GM19395 (cell line): ENCODE measurements around the gene PGK2.
"Not testable (repeated sequence)": the region's sequence is repeated elsewhere in the genome, so short reads cannot be mapped to it uniquely, and the experiment has no call there.

Experiments
- ATAC-seq: cut with Tn5 transposase; IDR thresholded peaks from one replicate; pipeline ENCODE4 v1.9.1; 2021; ENCODE audit warnings: mild to moderate bottlenecking, moderate library complexity; ENCODE audit not compliant: unreplicated experiment

Gene PGK2

GRCh38 chr6:49787176-49787575, at the start of gene PGK2:
TSS of gene PGK2 (minus strand) at chr6:49787285. CDS start at chr6:49787187, 98 bp downstream.
- ATAC-seq = no peak

GRCh38 chr6:49835140-49835539, 48.1 kb upstream of the PGK2 start:
- no peak for ATAC-seq

GRCh38 chr6:49833386-49833785, 46.3 kb upstream of the PGK2 start:
- ATAC-seq = no peak

DNA sequence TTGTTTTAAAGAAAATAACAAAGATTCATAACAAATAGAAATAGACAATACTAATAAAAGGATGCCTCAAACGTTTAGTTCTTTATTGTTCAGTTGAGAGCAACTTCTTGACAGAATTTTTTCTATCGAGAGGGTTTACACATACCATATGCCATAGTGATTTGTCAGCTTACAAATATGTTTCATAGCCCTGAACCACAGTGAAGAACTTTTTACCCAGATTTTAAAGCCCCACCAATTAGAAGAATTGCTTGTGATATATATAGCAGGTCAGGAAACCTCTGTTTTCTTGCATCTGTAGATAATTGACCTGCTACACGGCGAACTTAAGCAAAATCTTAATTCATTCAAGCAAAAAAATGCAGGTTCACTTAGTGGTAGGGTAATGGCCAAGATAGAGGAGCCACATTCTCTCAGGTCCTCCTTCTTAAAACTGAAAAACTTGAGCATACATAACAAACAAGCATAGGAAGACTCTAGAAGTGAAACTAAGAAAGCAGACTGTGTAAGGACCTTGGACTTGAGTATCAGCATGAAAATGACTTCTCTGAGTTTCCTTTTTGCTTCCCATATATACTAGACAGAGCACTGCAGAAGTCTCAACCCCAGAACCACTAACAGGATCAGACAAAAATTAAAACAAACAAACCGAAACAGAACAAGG, 39.8 kb upstream of the PGK2 start:
- ATAC-seq = peak; percentile 98

GRCh38 chr6:49815166-49815565, 28.1 kb upstream of the PGK2 start:
- no peak for ATAC-seq

GRCh38 chr6:49813248-49813647, 26.2 kb upstream of the PGK2 start:
- ATAC-seq = no peak

GRCh38 chr6:49806145-49806544, 19.1 kb upstream of the PGK2 start:
- ATAC-seq = no peak

GRCh38 chr6:49805246-49805645, 18.2 kb upstream of the PGK2 start:
- no peak for ATAC-seq

- ATAC-seq = no peak
These were observed 14.4 kb upstream of the PGK2 start for GRCh38 chr6:49801525-49801924.

DNA sequence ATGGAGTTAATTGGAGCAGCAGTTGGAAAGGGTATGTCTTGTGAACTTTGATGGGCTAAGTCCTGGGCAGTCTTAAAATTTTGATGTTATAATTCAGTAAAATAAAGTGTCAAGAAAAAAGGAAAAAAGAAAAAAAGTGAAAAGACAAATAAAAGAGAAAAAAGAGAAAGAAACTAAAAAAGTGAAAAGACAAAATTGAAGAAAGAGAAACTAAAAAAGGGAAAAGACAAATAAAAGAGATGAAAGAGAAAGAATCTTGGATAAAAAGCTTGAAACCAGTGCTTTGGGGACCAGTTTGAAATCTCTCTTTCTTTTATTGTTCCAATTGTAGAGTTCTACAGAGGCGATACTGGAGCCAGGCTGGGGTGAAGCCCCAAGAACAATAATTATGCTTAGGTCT, 12.0 kb upstream of the PGK2 start:
- no peak for ATAC-seq

DNA sequence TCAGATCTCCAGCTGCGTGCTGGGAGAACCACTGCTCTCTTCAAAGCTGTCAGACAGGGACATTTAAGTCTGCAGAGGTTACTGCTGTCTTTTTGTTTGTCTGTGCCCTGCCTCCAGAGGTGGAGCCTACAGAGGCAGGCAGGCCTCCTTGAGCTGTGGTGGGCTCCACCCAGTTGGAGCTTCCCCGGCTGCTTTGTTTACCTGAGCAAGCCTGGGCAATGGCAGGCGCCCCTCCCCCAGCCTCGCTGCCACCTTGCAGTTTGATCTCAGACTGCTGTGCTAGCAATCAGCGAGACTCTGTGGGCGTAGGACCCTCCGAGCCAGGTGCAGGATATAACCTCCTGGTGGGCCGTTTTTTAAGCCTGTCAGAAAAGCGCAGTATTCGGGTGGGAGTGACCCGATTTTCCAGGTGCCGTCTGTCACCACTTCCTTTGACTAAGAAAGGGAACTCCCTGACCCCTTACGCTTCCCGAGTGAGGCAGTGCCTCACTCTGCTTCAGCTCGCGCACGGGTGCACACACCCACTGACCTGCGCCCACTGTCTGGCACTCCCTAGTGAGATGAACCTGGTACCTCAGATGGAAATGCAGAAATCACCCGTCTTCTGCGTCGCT, 9.9 kb upstream of the PGK2 start:
- not testable (repeated sequence) for ATAC-seq

- ATAC-seq = no peak
These were observed 3.3 kb upstream of the PGK2 start for GRCh38 chr6:49790341-49790740.

- no peak for ATAC-seq
These were observed 2.8 kb downstream of the PGK2 start for GRCh38 chr6:49784272-49784671.

GRCh38 chr6:49782725-49783124, 4.4 kb downstream of the PGK2 start:
- no peak for ATAC-seq

DNA sequence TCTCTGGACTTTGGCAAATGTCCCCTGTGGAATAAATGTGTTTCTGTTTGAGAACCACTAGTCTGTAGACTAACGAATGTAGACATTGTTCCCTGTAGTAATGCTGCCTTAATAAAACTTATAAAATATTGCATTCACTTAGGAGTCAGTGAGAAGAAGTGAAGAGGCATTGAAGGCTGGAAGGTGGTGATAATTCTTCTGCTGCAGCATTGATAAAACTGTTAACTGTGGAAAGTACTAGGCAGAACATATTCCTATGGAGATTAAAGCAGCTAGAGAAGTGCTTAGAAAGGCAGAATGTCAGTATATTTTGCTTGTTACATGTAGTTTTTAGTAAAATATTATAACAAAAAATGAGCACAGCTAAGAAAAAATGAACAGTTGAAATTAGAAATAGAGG, 4.8 kb downstream of the PGK2 start:
- no peak for ATAC-seq

- no peak for ATAC-seq
These were observed 10.6 kb downstream of the PGK2 start for GRCh38 chr6:49776444-49776843.

- no peak for ATAC-seq
These were observed 12.0 kb downstream of the PGK2 start for GRCh38 chr6:49775043-49775442.

- ATAC-seq = no peak
These were observed 14.8 kb downstream of the PGK2 start for GRCh38 chr6:49772285-49772684.

GRCh38 chr6:49766762-49767161, 20.3 kb downstream of the PGK2 start:
- ATAC-seq = no peak

GRCh38 chr6:49764571-49765236, 22.4 kb downstream of the PGK2 start:
- ATAC-seq = no peak

DNA sequence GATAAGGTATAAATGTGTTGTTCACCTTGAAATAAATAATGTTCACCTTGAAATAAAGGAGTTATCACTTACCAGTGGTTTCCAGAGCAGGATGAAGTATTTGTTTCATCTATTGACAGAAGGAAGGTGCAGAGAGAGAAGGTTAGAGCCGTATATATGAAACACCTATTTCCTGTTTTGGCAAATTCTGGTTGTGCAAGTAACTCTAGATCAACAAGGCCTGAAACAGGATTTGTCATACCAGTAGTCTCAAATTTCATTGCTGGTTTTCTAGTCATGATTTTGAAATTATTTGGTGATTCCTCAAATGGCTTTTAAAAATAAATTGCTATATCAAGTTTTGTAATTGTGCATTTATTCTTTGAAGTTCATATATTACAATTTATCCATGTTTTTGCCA, 42.8 kb downstream of the PGK2 start, which contains the start of gene CRISP3:
Gene CRISP3 (minus strand): TSS at position 130 of the 400 bp plus-strand sequence. CDS start 21 bp downstream, at position 109.
- ATAC-seq = peak; percentile 70

- no peak for ATAC-seq
These were observed 43.7 kb downstream of the PGK2 start for GRCh38 chr6:49743429-49743828.
